ENCODE data around the gene VAT1L.

VAT1L gene

GRCh38 chr16:77869997-77870813 lies 81.8 kb downstream of the VAT1L start:
- no peak overlapping the region for H3K27ac ChIP-seq (ENCODE audit: low read depth, low read length, severe bottlenecking)
- no peak overlapping the region for H3K4me3 ChIP-seq (ENCODE audit: extremely low read depth, insufficient read depth, low read length, poor library complexity, severe bottlenecking)
- 87 to 92% methylated on average over 11 to 12 of the region's 13 CpGs for WGBS, 2 experiments (ENCODE audit: insufficient coverage in 2 of 2)
- H3K4me1 ChIP-seq (ENCODE audit: control insufficient read depth, insufficient read depth, low read length, poor library complexity, severe bottlenecking): peaks cover 4% of the 10 kb centered on the region
- H3K9me3 ChIP-seq (ENCODE audit: control insufficient read depth, low read length): no peaks in the 10 kb centered on the region
- H3K36me3 ChIP-seq (ENCODE audit: control insufficient read depth, insufficient read depth, low read length): no peaks in the 10 kb centered on the region

- H3K4me1 ChIP-seq (ENCODE audit: control insufficient read depth, insufficient read depth, low read length, poor library complexity, severe bottlenecking): peaks cover 14% of the 10 kb centered on the region
- H3K4me3 ChIP-seq (ENCODE audit: extremely low read depth, insufficient read depth, low read length, poor library complexity, severe bottlenecking): no peak overlapping the region
- no peaks in the 10 kb centered on the region for H3K9me3 ChIP-seq (ENCODE audit: control insufficient read depth, low read length)
- H3K27ac ChIP-seq (ENCODE audit: low read depth, low read length, severe bottlenecking): no peak overlapping the region
- 100% methylated on average over 1 of the region's 1 CpG for WGBS, 2 experiments (ENCODE audit: insufficient coverage in 2 of 2)
- peaks cover 4% of the 10 kb centered on the region for H3K36me3 ChIP-seq (ENCODE audit: control insufficient read depth, insufficient read depth, low read length)
These were observed 83.6 kb downstream of the VAT1L start for GRCh38 chr16:77871932-77872331.

- Histone ChIP-seq H3K36me3 (ENCODE audit: control insufficient read depth, insufficient read depth, low read length) (peaks cover 4% of the 10 kb centered on the region), H3K4me3 (ENCODE audit: extremely low read depth, insufficient read depth, low read length, poor library complexity, severe bottlenecking) (no peak overlapping the region), H3K4me1 (ENCODE audit: control insufficient read depth, insufficient read depth, low read length, poor library complexity, severe bottlenecking) (peaks cover 14% of the 10 kb centered on the region), H3K27ac (ENCODE audit: low read depth, low read length, severe bottlenecking) (no peak overlapping the region), H3K9me3 (ENCODE audit: control insufficient read depth, low read length) (no peaks in the 10 kb centered on the region)
- 95 to 96% methylated on average over 2 of the region's 3 CpGs for WGBS, 2 experiments (ENCODE audit: insufficient coverage in 2 of 2)
These were observed 84.7 kb downstream of the VAT1L start for GRCh38 chr16:77873066-77873465.

GRCh38 chr16:77874347-77874746 lies 86.0 kb downstream of the VAT1L start:
- Histone ChIP-seq H3K9me3 (ENCODE audit: control insufficient read depth, low read length) (no peaks in the 10 kb centered on the region), H3K27ac (ENCODE audit: low read depth, low read length, severe bottlenecking) (no peak overlapping the region), H3K4me3 (ENCODE audit: extremely low read depth, insufficient read depth, low read length, poor library complexity, severe bottlenecking) (no peak overlapping the region), H3K4me1 (ENCODE audit: control insufficient read depth, insufficient read depth, low read length, poor library complexity, severe bottlenecking) (peaks cover 14% of the 10 kb centered on the region), H3K36me3 (ENCODE audit: control insufficient read depth, insufficient read depth, low read length) (peaks cover 8% of the 10 kb centered on the region)
- WGBS, 2 experiments (ENCODE audit: insufficient coverage in 2 of 2): 56% methylated on average over 1 of the region's 1 CpG; no CpG with 5 or more reads in 1 of the 2 experiments

GRCh38 chr16:77876776-77877175 lies 88.4 kb downstream of the VAT1L start:
- H3K4me3 ChIP-seq (ENCODE audit: extremely low read depth, insufficient read depth, low read length, poor library complexity, severe bottlenecking): no peak overlapping the region
- H3K9me3 ChIP-seq (ENCODE audit: control insufficient read depth, low read length): no peaks in the 10 kb centered on the region
- H3K27ac ChIP-seq (ENCODE audit: low read depth, low read length, severe bottlenecking): no peak overlapping the region
- peaks cover 10% of the 10 kb centered on the region for H3K36me3 ChIP-seq (ENCODE audit: control insufficient read depth, insufficient read depth, low read length)
- 100% methylated on average over 1 of the region's 2 CpGs; no CpG with 5 or more reads in 1 of the 2 experiments for WGBS, 2 experiments (ENCODE audit: insufficient coverage in 2 of 2)
- peaks cover 10% of the 10 kb centered on the region for H3K4me1 ChIP-seq (ENCODE audit: control insufficient read depth, insufficient read depth, low read length, poor library complexity, severe bottlenecking)

GRCh38 chr16:77877712-77878347 lies 89.5 kb downstream of the VAT1L start:
- Histone ChIP-seq H3K27ac (ENCODE audit: low read depth, low read length, severe bottlenecking) (no peak overlapping the region), H3K9me3 (ENCODE audit: control insufficient read depth, low read length) (no peaks in the 10 kb centered on the region), H3K4me3 (ENCODE audit: extremely low read depth, insufficient read depth, low read length, poor library complexity, severe bottlenecking) (no peak overlapping the region), H3K4me1 (ENCODE audit: control insufficient read depth, insufficient read depth, low read length, poor library complexity, severe bottlenecking) (peaks cover 10% of the 10 kb centered on the region), H3K36me3 (ENCODE audit: control insufficient read depth, insufficient read depth, low read length) (peaks cover 10% of the 10 kb centered on the region)
- WGBS, 2 experiments (ENCODE audit: insufficient coverage in 2 of 2): 100% methylated on average over 1 to 4 of the region's 7 CpGs

GRCh38 chr16:77881355-77882030 lies 93.1 kb downstream of the VAT1L start:
- no peaks in the 10 kb centered on the region for H3K4me1 ChIP-seq (ENCODE audit: control insufficient read depth, insufficient read depth, low read length, poor library complexity, severe bottlenecking)
- no peak overlapping the region for H3K4me3 ChIP-seq (ENCODE audit: extremely low read depth, insufficient read depth, low read length, poor library complexity, severe bottlenecking)
- no peak overlapping the region for H3K27ac ChIP-seq (ENCODE audit: low read depth, low read length, severe bottlenecking)
- H3K9me3 ChIP-seq (ENCODE audit: control insufficient read depth, low read length): no peaks in the 10 kb centered on the region
- peaks cover 10% of the 10 kb centered on the region for H3K36me3 ChIP-seq (ENCODE audit: control insufficient read depth, insufficient read depth, low read length)
- 89 to 100% methylated on average over 1 of the region's 2 CpGs for WGBS, 2 experiments (ENCODE audit: insufficient coverage in 2 of 2)

- Histone ChIP-seq H3K4me1 (ENCODE audit: control insufficient read depth, insufficient read depth, low read length, poor library complexity, severe bottlenecking) (no peaks in the 10 kb centered on the region), H3K27ac (ENCODE audit: low read depth, low read length, severe bottlenecking) (no peak overlapping the region), H3K36me3 (ENCODE audit: control insufficient read depth, insufficient read depth, low read length) (peaks cover 6% of the 10 kb centered on the region), H3K9me3 (ENCODE audit: control insufficient read depth, low read length) (no peaks in the 10 kb centered on the region), H3K4me3 (ENCODE audit: extremely low read depth, insufficient read depth, low read length, poor library complexity, severe bottlenecking) (no peak overlapping the region)
- no CpG with 5 or more reads among the region's 1 CpG for WGBS, 2 experiments (ENCODE audit: insufficient coverage in 2 of 2)
These were observed 94.0 kb downstream of the VAT1L start for GRCh38 chr16:77882358-77882757.

GRCh38 chr16:77885571-77886295 lies 97.4 kb downstream of the VAT1L start:
- Histone ChIP-seq H3K36me3 (ENCODE audit: control insufficient read depth, insufficient read depth, low read length) (no peaks in the 10 kb centered on the region), H3K9me3 (ENCODE audit: control insufficient read depth, low read length) (no peaks in the 10 kb centered on the region), H3K4me3 (ENCODE audit: extremely low read depth, insufficient read depth, low read length, poor library complexity, severe bottlenecking) (no peak overlapping the region), H3K27ac (ENCODE audit: low read depth, low read length, severe bottlenecking) (no peak overlapping the region), H3K4me1 (ENCODE audit: control insufficient read depth, insufficient read depth, low read length, poor library complexity, severe bottlenecking) (no peaks in the 10 kb centered on the region)
- whole genome bisulfite sequencing, 2 experiments (ENCODE audit: insufficient coverage in 2 of 2): 92 to 97% methylated on average over 3 of the region's 6 CpGs

GRCh38 chr16:77888871-77889270 lies 100.5 kb downstream of the VAT1L start:
- 84 to 97% methylated on average over 5 to 6 of the region's 7 CpGs for WGBS, 2 experiments (ENCODE audit: insufficient coverage in 2 of 2)
- Histone ChIP-seq H3K4me3 (ENCODE audit: extremely low read depth, insufficient read depth, low read length, poor library complexity, severe bottlenecking) (no peak overlapping the region), H3K9me3 (ENCODE audit: control insufficient read depth, low read length) (no peaks in the 10 kb centered on the region), H3K4me1 (ENCODE audit: control insufficient read depth, insufficient read depth, low read length, poor library complexity, severe bottlenecking) (no peaks in the 10 kb centered on the region), H3K27ac (ENCODE audit: low read depth, low read length, severe bottlenecking) (no peak overlapping the region), H3K36me3 (ENCODE audit: control insufficient read depth, insufficient read depth, low read length) (no peaks in the 10 kb centered on the region)

Data from mesodermal cell (in vitro differentiated cells).